HCT116 (cell line): Measurements from ENCODE around the gene PIGQ. TPM values are rescaled to one million over a fixed set of nuclear protein-coding genes. Genes with fewer than 3 reads are reported as not detected.

ENCODE experiments used
- ATAC-seq: fragments of 200-7000 bp; cut with Tn5 transposase; 2 replicates; pipeline ENCODE4 v1.9.1; 2020; ENCODE audit warnings: mild to moderate bottlenecking, moderate library complexity
- BruUV-seq: library from RNA; stranded (reverse); fragments of 400-500 nt; replicated peaks from 2 replicates; lab custom pipeline; 2021; lab: Mats Ljungman, UMichigan
- CTCF ChIA-PET: fragments of 300-600 bp; sonication (Branson Sonifier 250); formaldehyde crosslinking; loops from one replicate; lab custom pipeline; 2021; ENCODE audit warnings: antibody characterized with exemption; lab: Charles Lee
- POLR2A ChIA-PET: fragments of 300-600, 350-600 bp; sonication (Branson Sonifier 250); formaldehyde crosslinking; loops from one replicate; lab custom pipeline; 2021; ENCODE audit warnings: antibody characterized with exemption; lab: Charles Lee
- RAD21 ChIA-PET, 2 experiments: fragments of 300-600 bp; sonication (Branson Sonifier 250); formaldehyde crosslinking; loops; one replicate each; lab custom pipeline; 2023; ENCODE audit warnings: low total read pairs in 2 of 2; ENCODE audit not compliant: uncharacterized antibody in 2 of 2, unreplicated experiment in 2 of 2, low non-redundant PET in 1 of 2; lab: Charles Lee
- DNase-seq: peaks from one replicate; pipeline ENCODE4 v3.0.0-alpha.2; 2010; ENCODE audit warnings: low read depth, low spot score
- H2AFZ ChIP-seq: fragments of 200-600 bp; shearing (Covaris generic), sonication (generic); 2 replicates; pipeline ENCODE4 v1.6.1; 2017; ENCODE audit warnings: low read depth, mixed run types, mixed read lengths, antibody characterized with exemption, low read length; ENCODE audit not compliant: poor library complexity, severe bottlenecking
- H3K27ac ChIP-seq: 2 replicates; pipeline ENCODE4 v1.5.1; 2012; ENCODE audit warnings: low read depth, low read length
- H3K27me3 ChIP-seq: fragments of 200-600 bp; sonication (generic); 2 replicates; pipeline ENCODE4 v1.6.1; 2016; ENCODE audit warnings: mixed run types, low read length, mixed read lengths; ENCODE audit not compliant: insufficient read depth
- H3K36me3 ChIP-seq, 2 experiments: fragments of 200-500 bp in 1 of 2; fragments of 200-600 bp in 1 of 2; sonication (Bioruptor generic) in 1 of 2; sonication (generic) in 1 of 2; 2 replicates each; pipeline versions ENCODE4 v1.5.1 to v1.6.1; 2014 to 2016; ENCODE audit warnings: low read length in 2 of 2, inconsistent platforms in 1 of 2, mixed read lengths in 1 of 2, mixed run types in 1 of 2; ENCODE audit not compliant: insufficient read depth in 2 of 2, control insufficient read depth in 1 of 2
- H3K4me1 ChIP-seq, 2 experiments: fragments of 200-600 bp in 1 of 2; sonication (generic) in 1 of 2; 2 replicates each; pipeline versions ENCODE4 v1.5.1 to v1.6.1; 2012 to 2017; ENCODE audit warnings: low read length in 2 of 2, inconsistent platforms in 1 of 2, mild to moderate bottlenecking in 1 of 2, mixed read lengths in 1 of 2, mixed run types in 1 of 2, moderate library complexity in 1 of 2; ENCODE audit not compliant: insufficient read depth in 2 of 2, control insufficient read depth in 1 of 2
- H3K4me2 ChIP-seq: fragments of 200-600 bp; sonication (generic); 2 replicates; pipeline ENCODE4 v1.6.1; 2017; ENCODE audit warnings: mixed run types, low read length, mixed read lengths
- H3K4me3 ChIP-seq, 2 experiments: fragments of 200-600 bp in 1 of 2; sonication (generic) in 1 of 2; replicated peaks in 1 of 2; 2 replicates each; pipeline ENCODE4 v1.5.1; 2011 to 2016; ENCODE audit warnings: low read length in 2 of 2, control low read depth in 1 of 2, low read depth in 1 of 2, mild to moderate bottlenecking in 1 of 2, mixed read lengths in 1 of 2, mixed run types in 1 of 2
- H3K79me2 ChIP-seq: fragments of 200-600 bp; sonication (generic); 2 replicates; pipeline ENCODE4 v1.6.1; 2017; ENCODE audit warnings: mild to moderate bottlenecking, mixed run types, low read length, moderate library complexity, mixed read lengths; ENCODE audit not compliant: insufficient read depth
- H3K9ac ChIP-seq: fragments of 200-600 bp; sonication (generic); 2 replicates; pipeline ENCODE4 v1.6.1; 2016; ENCODE audit warnings: low read length, mixed read lengths
- H3K9me2 ChIP-seq: fragments of 200-600 bp; sonication (generic), shearing (Covaris generic); 2 replicates; pipeline ENCODE4 v1.6.1; 2017; ENCODE audit warnings: mixed run types, mild to moderate bottlenecking, moderate library complexity; ENCODE audit not compliant: insufficient read depth
- H3K9me3 ChIP-seq, 2 experiments: fragments of 200-500 bp in 1 of 2; fragments of 200-600 bp in 1 of 2; sonication (Bioruptor generic) in 1 of 2; sonication (generic) in 1 of 2; 2 replicates each; pipeline ENCODE4 v1.6.1; 2014 to 2017; ENCODE audit warnings: low read length in 2 of 2, mixed read lengths in 2 of 2, inconsistent platforms in 1 of 2, low read depth in 1 of 2, mild to moderate bottlenecking in 1 of 2, mixed run types in 1 of 2, moderate library complexity in 1 of 2; ENCODE audit not compliant: control insufficient read depth in 1 of 2, insufficient read depth in 1 of 2
- H4K20me1 ChIP-seq: fragments of 200-600 bp; sonication (generic), shearing (Covaris generic); 2 replicates; pipeline ENCODE4 v1.6.1; 2017; ENCODE audit warnings: mixed run types, mild to moderate bottlenecking, moderate library complexity; ENCODE audit not compliant: insufficient read depth
- CTCF ChIP-seq, 3 experiments: fragments of 200-600 bp in 1 of 3; sonication (generic) in 1 of 3; IDR thresholded peaks in 2 of 3; conservative IDR thresholded peaks in 1 of 3; 2 replicates each; pipeline ENCODE4 v1.5.1; 2012 to 2017; ENCODE audit warnings: low read depth in 2 of 3, low read length in 2 of 3, antibody characterized with exemption in 1 of 3, borderline replicate concordance in 1 of 3, control low read depth in 1 of 3, mild to moderate bottlenecking in 1 of 3, mixed read lengths in 1 of 3, mixed run types in 1 of 3, moderate library complexity in 1 of 3; ENCODE audit not compliant: insufficient read depth in 1 of 3
- POLR2AphosphoS5 ChIP-seq: IDR thresholded peaks from 2 replicates; pipeline ENCODE4 v1.6.1; 2011; ENCODE audit warnings: mild to moderate bottlenecking, low read depth, low read length, moderate library complexity
- SIN3A ChIP-seq: IDR thresholded peaks from 2 replicates; pipeline ENCODE4 v1.6.1; 2012; ENCODE audit warnings: low read depth
- SP1 ChIP-seq: IDR thresholded peaks from 2 replicates; pipeline ENCODE4 v1.6.1; 2012; ENCODE audit warnings: low read depth
- ZBTB33 ChIP-seq: IDR thresholded peaks from 2 replicates; pipeline ENCODE4 v1.6.1; 2011; ENCODE audit warnings: mild to moderate bottlenecking, low read length, moderate library complexity; ENCODE audit not compliant: insufficient replicate concordance; ENCODE audit errors: extremely low read depth
- intact Hi-C: fragments of 100-400 bp; cut with micrococcal nuclease; formaldehyde crosslinking; loops from 2 replicates; pipeline ENCODE4 v1.10.0; 2022
- total RNA-seq: library from RNA; stranded (reverse); gene quantifications from one replicate; pipeline ENCODE4 v1.2.1, GENCODE V29; 2021; ENCODE audit not compliant: unreplicated experiment

PIGQ gene
- total RNA-seq, 1 experiment from 2014 or later = 21.0 TPM

- H3K9me3 ChIP-seq = no peaks in the 10 kb centered on the region
- intact Hi-C loops = no loop called here
- no peaks in the 10 kb centered on the region for H3K27me3 ChIP-seq
- POLR2A ChIA-PET = no interaction called here
- BruUV-seq = no TSS peak
- peaks cover 0 to 3% of the 10 kb centered on the region in 2 experiments; a peak in 1 of 4 replicates for H3K36me3 ChIP-seq
- H4K20me1 ChIP-seq = no peaks in the 10 kb centered on the region
- RAD21 ChIA-PET = no interaction called here
- CTCF ChIA-PET = no interaction called here
- H3K4me3 ChIP-seq = no peak overlapping the region
- no peak for TF ChIP-seq CTCF (IDR thresholded peaks at IDR 0.05 in 2 of 3, conservative IDR thresholded peaks at IDR 0.05 in 1 of 3; ENCODE audit: borderline replicate concordance in 1 of 3, insufficient read depth in 1 of 3, low read depth in 2 of 3, low read length in 2 of 3)
- TF ChIP-seq, all 23 proteins: peak for 0
- H2AFZ ChIP-seq = no peak overlapping the region
- H3K4me1 ChIP-seq = peaks cover 3 to 4% of the 10 kb centered on the region in 2 experiments
- DNase-seq (no peak), ATAC-seq (no peak)
- H3K9ac ChIP-seq = no peak overlapping the region
- H3K9me2 ChIP-seq = no peaks in the 10 kb centered on the region
- peaks cover 10% of the 10 kb centered on the region; the same call in 1 of the 2 replicates for H3K79me2 ChIP-seq
- no peak overlapping the region for H3K27ac ChIP-seq
- no peak overlapping the region for H3K4me2 ChIP-seq
Measured at GRCh38 chr16:598823-599739, 29.3 kb downstream of the PIGQ start.

GRCh38 chr16:600781-601180, 31.0 kb downstream of the PIGQ start:
- TF ChIP-seq POLR2AphosphoS5 (no peak), ZBTB33 (no peak), CTCF (IDR thresholded peaks at IDR 0.05 in 2 of 3, conservative IDR thresholded peaks at IDR 0.05 in 1 of 3; ENCODE audit: borderline replicate concordance in 1 of 3, insufficient read depth in 1 of 3, low read depth in 2 of 3, low read length in 2 of 3) (peak in 1 of 3 experiments; percentile 10; a peak in 1 of 6 replicates), SP1 (no peak), SIN3A (no peak)
- H3K4me2 ChIP-seq = no peak overlapping the region
- intact Hi-C loops = no loop called here
- H3K9me2 ChIP-seq = no peaks in the 10 kb centered on the region
- peaks cover 0 to 3% of the 10 kb centered on the region in 2 experiments; a peak in 1 of 4 replicates for H3K36me3 ChIP-seq
- no peaks in the 10 kb centered on the region for H4K20me1 ChIP-seq
- H3K4me3 ChIP-seq = no peak overlapping the region
- no peak overlapping the region for H2AFZ ChIP-seq
- ChIA-PET POLR2A (no interaction called here), RAD21 (no interaction called here), CTCF (no interaction called here)
- peaks cover 4% of the 10 kb centered on the region; the same call in 1 of the 2 replicates for H3K79me2 ChIP-seq
- H3K27me3 ChIP-seq = no peaks in the 10 kb centered on the region
- no peak overlapping the region for H3K27ac ChIP-seq
- DNase-seq = no peak
- ATAC-seq = no peak
- no peaks in the 10 kb centered on the region for H3K9me3 ChIP-seq
- no peak overlapping the region for H3K9ac ChIP-seq
- no TSS peak for BruUV-seq
- H3K4me1 ChIP-seq = no peaks in the 10 kb centered on the region
